ENCODE measurements around the gene ORM2.
"Not testable (repeated sequence)": the region's sequence is repeated elsewhere in the genome, so short reads cannot be mapped to it uniquely, and the experiment has no call there.

ORM2 gene

GRCh38 chr9:114329625-114330022 is at the start of gene ORM2:
Gene ORM2 (plus strand): TSS chr9:114329869. CDS start chr9:114329905, 36 bp downstream.
- not testable (repeated sequence) for DNase-seq (ENCODE audit: low read depth, low spot score)

DNA sequence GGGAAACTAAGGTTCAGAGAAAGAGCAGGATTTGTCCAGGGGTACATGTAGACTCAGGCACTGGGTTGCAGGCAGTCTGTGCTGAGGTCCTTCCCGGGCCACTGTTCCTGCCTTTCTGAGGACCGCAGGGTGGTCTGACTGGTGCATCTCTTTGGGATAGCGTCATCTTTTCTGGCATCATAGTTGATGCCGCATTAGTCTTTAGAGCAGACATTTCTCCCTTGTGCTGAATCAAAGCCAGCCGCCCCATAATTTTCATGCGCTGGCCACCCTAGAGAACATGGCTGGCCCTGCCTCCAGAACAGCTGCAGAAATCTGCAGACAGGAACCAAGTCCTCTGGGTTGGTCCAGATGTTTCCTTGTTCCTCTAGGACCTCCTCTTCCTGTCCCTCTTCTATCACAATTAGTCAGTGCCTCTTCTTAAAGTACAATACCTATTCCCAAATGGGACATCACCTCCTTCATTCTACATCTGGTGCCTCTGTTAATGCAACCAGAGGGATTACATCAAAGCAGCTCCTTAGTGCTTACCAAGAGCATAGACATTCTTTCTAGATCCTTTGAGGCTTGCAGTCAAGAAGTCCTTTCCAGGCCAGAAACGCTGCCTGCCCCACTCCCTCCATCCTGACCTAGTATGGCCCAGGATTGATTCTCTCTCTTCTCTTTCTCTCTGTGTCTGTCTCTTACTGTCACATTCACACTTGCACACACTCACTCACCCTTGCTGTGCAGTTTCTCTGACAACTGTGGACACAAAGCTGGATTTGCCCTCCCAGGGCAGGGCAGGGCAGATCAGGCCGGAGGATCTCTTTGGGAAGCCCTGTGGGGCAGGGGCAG is 48.8 kb upstream of the ORM2 start:
- DNase-seq (ENCODE audit: low read depth, low spot score), result no peak

- no peak for DNase-seq (ENCODE audit: low read depth, low spot score)
Observed at GRCh38 chr9:114281473-114282103, 48.1 kb upstream of the ORM2 start.

DNA sequence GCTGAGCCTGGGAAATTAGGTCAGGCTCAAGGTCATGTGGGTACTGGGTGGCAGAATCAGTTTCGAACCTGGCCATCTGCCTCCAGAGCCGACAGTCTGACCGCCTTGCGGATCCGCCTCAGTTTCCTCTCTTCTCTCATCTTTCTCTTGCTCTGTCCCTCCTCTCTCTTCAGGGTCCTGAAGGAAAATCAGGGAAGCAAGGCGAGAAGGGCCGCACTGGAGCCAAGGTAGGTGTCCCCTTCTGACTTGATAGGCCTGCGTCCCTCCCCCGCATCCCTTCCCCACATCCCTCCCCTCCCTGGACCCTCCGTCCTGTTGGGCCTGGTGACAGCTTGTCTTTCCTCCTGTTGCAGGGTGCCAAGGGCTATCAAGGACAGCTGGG is 47.6 kb upstream of the ORM2 start:
- DNase-seq (ENCODE audit: low read depth, low spot score), result no peak

GRCh38 chr9:114282507-114282906 is 47.2 kb upstream of the ORM2 start:
- DNase-seq (ENCODE audit: low read depth, low spot score), result no peak

DNA sequence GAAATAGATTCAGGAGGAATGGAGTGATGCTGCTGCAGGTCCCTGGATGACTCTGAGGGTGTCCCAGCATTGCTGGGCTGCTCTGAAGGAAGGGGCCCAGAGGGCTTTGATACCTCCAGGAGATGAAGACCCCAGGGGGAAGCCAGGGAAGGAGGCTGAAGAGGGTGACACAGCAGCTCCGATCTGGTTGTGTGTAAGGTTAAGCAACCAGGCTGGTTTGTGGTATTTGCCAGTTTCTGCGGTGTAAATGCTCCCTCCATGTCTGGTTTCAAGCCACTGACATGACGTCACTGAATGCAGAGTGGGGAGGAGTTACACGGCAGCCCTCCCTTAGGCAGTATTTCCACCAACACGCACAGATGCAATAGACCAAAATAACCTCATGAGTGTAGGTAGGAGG is 46.7 kb upstream of the ORM2 start:
- DNase-seq (ENCODE audit: low read depth, low spot score), result peak; percentile 89

- DNase-seq (ENCODE audit: low read depth, low spot score), result no peak
Observed at GRCh38 chr9:114283551-114284111, 46.0 kb upstream of the ORM2 start.

GRCh38 chr9:114284316-114285060 is 45.2 kb upstream of the ORM2 start:
- DNase-seq (ENCODE audit: low read depth, low spot score), result no peak

DNA sequence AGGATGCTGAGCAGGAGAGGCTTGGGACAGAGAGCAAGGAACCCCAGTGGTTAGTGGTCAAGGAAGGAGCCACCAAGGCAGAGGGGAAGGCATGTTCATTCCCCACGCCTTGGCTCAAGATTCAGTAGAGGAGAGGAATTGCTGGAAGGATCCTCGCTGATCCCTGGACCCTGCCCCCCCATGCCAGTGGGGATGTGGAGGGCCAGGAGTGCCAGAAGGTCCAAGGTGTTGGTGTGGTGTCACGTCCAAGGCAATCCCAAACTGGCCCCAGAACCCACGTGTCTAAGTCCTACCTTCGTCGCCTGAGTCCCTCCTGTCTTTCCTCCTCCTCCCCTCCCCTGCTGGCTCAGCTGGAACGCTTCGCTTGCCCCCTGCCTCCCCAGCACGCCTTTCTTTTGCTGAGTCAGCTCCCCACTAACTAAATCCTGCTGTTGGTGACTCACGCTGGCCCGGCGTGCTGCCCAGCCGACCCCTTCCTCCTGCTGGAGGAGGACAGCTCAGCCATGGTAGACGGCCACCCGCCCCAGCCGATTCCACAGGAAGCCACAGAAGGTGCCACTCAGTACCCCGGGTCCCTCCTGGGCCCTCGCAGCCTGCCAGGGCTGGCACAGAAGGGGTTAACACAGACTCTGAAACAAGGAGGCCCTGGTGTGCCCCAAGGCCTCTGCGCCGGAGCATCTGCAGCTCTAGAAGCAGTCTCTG is 44.4 kb upstream of the ORM2 start:
- DNase-seq (ENCODE audit: low read depth, low spot score), result peak; percentile 97

GRCh38 chr9:114286146-114286679 is 43.5 kb upstream of the ORM2 start:
- DNase-seq (ENCODE audit: low read depth, low spot score), result no peak

DNA sequence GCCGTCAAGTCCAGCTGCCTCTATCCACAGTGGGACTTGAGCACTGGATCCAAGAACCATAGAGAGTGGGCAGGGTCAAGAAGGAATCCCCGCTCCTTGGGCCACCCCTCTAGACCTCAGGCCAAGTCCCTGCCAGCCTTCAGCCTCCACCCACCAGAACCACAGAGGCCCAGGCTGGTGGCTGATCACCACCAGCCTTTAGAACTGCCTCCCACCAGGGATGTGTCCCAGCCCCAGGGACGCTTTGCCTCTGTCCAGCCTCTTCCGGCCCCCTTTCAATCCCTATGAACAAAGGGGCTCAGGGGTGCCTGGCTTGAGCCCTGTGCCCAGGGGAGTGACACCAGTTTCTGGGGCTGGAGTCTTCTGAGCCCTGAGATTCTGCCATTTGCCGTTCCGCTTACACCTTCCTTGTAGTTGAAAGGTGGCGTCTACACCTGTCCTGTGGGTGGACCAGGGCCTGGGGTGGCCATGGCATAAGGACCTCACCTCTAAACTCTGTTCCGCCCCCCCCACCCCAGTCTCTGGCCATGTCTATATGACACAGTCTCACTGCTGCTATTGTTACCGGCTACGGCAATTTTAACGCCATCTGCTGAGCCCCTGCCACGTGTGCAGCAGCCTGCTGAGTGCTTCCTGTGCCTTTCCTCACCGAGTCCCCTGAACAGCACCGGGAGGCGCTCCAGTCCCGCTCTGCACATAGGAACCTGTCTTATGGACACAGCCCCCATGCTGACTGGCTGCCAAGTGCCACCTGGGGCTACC is 42.5 kb upstream of the ORM2 start:
- DNase-seq (ENCODE audit: low read depth, low spot score), result no peak

DNA sequence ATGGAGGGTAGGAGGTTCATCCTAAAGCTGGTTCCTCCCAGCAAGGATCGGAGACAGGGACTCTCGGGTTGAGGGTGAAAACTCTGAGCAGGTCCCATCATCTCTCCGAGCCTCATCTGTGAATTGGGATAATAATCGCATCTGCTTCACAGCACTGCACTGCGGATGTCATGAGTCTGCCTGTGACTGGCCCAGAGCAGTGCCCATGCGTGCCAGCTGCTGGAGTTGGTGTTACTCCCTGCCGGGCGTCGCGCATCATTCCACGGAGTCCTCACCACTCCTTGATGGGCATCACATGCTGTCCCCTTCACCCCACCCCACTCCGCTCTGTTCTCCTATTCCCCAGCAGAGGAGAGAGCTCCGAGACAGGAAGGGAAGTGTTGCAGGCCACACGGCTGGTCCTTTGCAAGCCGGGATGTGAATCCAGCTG is 41.9 kb upstream of the ORM2 start:
- DNase-seq (ENCODE audit: low read depth, low spot score), result no peak

DNA sequence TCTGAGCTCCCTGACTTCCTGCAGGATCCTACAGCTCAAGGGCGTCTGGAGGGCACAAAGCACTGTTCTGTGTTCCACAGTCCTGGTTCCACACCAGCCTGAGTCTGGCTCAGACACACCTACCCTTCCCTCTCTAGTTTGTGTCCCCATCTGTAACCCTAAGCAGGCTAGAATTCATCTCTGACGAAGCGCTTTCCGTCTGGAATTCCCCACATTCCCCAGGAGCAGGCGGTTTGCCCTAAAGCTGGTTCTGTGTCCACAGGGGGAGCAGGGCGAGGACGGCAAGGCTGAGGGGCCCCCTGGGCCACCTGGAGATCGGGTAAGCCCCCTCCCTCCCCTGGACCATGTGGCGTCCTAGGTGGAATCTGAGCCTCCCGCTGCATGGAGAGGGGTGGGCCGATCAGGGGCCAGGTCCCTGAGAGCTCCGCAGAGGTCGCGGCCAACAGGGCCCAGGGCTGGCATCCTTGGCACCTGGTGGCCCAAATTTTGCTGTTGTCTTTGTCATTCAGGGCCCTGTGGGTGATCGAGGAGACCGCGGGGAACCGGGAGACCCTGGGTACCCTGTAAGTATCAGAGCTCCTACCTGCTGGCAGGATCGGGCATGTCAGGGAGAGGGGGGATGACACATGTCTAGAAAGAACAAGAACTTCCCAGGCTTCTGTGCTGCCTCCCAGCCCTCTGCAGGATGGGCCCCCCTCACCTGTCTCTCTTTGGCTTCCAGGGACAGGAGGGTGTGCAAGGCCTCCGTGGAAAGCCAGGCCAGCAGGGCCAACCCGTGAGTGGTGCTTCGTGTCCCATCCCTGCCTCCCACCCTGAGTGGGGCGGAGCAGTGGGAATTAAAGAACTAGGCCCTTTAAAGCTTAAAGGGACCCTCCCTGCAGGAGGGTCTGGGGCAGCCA is 41.2 kb upstream of the ORM2 start:
- DNase-seq (ENCODE audit: low read depth, low spot score), result peak; percentile 86

GRCh38 chr9:114289106-114289505 is 40.6 kb upstream of the ORM2 start:
- DNase-seq (ENCODE audit: low read depth, low spot score), result no peak

DNA sequence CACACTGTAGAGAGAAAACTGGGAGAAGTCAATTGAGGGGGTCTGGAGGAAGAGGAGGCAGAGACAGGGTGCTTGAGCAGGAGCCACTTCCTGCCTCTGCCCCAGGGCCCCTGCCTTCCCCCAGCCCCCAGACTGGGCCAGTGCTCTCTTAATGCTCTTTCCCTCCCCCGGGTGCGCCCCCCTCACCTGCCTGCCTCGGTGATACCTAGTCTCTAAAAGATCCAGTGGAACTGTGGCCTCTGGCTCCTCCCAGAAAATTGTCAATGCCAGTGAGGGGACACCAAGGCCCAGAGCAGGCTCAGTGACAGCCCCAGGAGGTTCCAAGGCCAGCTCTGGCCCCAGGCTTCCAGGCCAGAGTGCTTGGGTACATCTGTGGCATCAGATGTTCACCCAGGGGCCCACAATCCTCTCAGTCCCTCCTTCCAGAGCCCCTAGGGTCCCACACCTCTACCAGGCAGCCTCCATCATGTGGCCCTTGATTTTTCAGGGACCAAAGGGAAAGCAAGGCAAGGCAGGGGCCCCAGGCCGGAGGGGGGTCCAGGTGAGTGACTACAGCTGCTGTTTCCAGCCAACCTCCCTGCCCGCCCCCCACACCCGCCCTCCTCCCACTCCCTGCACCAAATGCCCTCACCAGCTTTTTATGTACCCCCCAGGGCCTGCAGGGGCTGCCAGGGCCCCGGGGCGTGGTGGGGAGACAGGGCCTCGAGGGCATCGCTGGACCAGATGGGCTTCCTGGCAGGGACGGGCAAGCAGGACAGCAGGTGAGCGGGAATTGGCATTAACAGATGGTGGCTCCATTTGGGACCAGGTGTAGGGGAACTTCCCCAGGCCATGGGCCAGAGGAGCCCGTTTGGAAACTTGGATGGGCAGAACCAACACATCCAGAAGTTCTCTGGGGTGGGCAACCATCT is 39.8 kb upstream of the ORM2 start:
- DNase-seq (ENCODE audit: low read depth, low spot score), result no peak

DNA sequence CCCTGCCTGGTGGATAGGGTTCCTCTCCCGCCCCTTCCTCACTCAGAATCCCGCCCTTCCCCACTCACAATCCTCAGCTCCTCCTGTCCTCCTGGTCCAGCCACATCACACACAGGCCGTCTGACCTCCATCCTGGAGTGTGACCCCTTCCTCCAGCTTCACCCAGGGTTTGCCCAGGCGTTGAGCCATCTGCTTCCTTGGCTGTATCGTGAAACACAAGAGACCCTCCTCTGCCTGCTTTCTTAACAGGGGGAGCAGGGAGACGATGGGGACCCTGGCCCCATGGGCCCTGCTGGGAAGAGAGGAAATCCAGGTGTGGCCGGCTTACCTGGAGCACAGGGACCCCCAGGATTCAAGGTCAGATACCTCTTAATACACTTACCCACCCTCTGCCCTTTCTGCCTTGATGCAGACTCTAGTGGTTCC is 39.1 kb upstream of the ORM2 start:
- no peak for DNase-seq (ENCODE audit: low read depth, low spot score)

- peak; percentile 84 for DNase-seq (ENCODE audit: low read depth, low spot score)
Observed at GRCh38 chr9:114291064-114291474, 38.6 kb upstream of the ORM2 start.

- no peak for DNase-seq (ENCODE audit: low read depth, low spot score)
Observed at GRCh38 chr9:114291886-114292590, 37.6 kb upstream of the ORM2 start.

Data from astrocyte of the hippocampus (primary cell).